Erythroblast (primary cell): ENCODE measurements around the gene IGF2BP1.
A peak's percentile ranks its signal among the peaks of the same experiment; 100 is the strongest.

Experiments
- DNase-seq, 2 experiments: peaks; one replicate each; lab custom pipeline; 2025; lab: John Stamatoyannopoulos, UW
- GATA1 ChIP-seq: IDR thresholded peaks from 2 replicates; pipeline ENCODE4 v1.6.1; 2011; ENCODE audit warnings: low read depth, mild to moderate bottlenecking, control low read depth, low read length, moderate library complexity
- POLR2A ChIP-seq: IDR thresholded peaks from 2 replicates; pipeline ENCODE4 v1.6.1; 2011; ENCODE audit warnings: mild to moderate bottlenecking, low read length

IGF2BP1 gene

GRCh38 chr17:48997103-48997826 lies at the start of gene IGF2BP1:
Gene IGF2BP1, plus strand, starts transcription at chr17:48997385. Its CDS starts 361 bp downstream, at chr17:48997746.
- TF ChIP-seq POLR2A (no peak), GATA1 (no peak)
- peak; percentile 83 to 88 for DNase-seq

- TF ChIP-seq POLR2A (no peak), GATA1 (no peak)
- DNase-seq = no peak
Measured at GRCh38 chr17:48951572-48951971, 45.6 kb upstream of the IGF2BP1 start.

- DNase-seq = no peak
- TF ChIP-seq GATA1 (no peak), POLR2A (no peak)
Measured at GRCh38 chr17:48952904-48953303, 44.3 kb upstream of the IGF2BP1 start.

- TF ChIP-seq POLR2A = no peak
- TF ChIP-seq GATA1 = no peak
- peak; percentile 53 to 58 for DNase-seq
Measured at GRCh38 chr17:48954300-48954755, 42.9 kb upstream of the IGF2BP1 start.

GRCh38 chr17:48960834-48961515 lies 36.2 kb upstream of the IGF2BP1 start:
- peak in 1 of 2 experiments; percentile 15 for DNase-seq
- TF ChIP-seq GATA1 (no peak), POLR2A (no peak)

GRCh38 chr17:48961516-48962233 lies 35.5 kb upstream of the IGF2BP1 start:
- DNase-seq = no peak
- TF ChIP-seq GATA1 (no peak), POLR2A (no peak)

GRCh38 chr17:48970224-48970623 lies 27.0 kb upstream of the IGF2BP1 start:
- TF ChIP-seq GATA1 = no peak
- no peak for TF ChIP-seq POLR2A
- DNase-seq = peak; percentile 10 to 17

- no peak for DNase-seq
- TF ChIP-seq POLR2A = no peak
- TF ChIP-seq GATA1 = no peak
Measured at GRCh38 chr17:48970865-48971687, 26.1 kb upstream of the IGF2BP1 start.

GRCh38 chr17:48972749-48973097 lies 24.5 kb upstream of the IGF2BP1 start:
- no peak for DNase-seq

GRCh38 chr17:48973806-48974205 lies 23.4 kb upstream of the IGF2BP1 start:
- no peak for TF ChIP-seq POLR2A
- TF ChIP-seq GATA1 = no peak
- DNase-seq = no peak

More at GRCh38 chr17:48972749-48973097, 24.5 kb upstream of the IGF2BP1 start:
- TF ChIP-seq POLR2A (no peak), GATA1 (no peak)

- no peak for TF ChIP-seq GATA1
- no peak for TF ChIP-seq POLR2A
- DNase-seq = no peak
Measured at GRCh38 chr17:48981927-48982539, 15.2 kb upstream of the IGF2BP1 start.

GRCh38 chr17:48985436-48986245 lies 11.5 kb upstream of the IGF2BP1 start:
- no peak for DNase-seq
- TF ChIP-seq GATA1 (no peak), POLR2A (no peak)

- no peak for DNase-seq
Measured at GRCh38 chr17:48989100-48989499, 8.1 kb upstream of the IGF2BP1 start.

More at GRCh38 chr17:48989100-48989499, 8.1 kb upstream of the IGF2BP1 start:
- no peak for TF ChIP-seq GATA1
- no peak for TF ChIP-seq POLR2A
